IPS DF 6.9 (cell line): ENCODE data around the gene CETP.

Experiments used
- DNase-seq: peaks from one replicate; pipeline ENCODE4 v3.0.0-alpha.2; 2013; ENCODE audit warnings: low read depth, low spot score
- H3K27ac ChIP-seq: one replicate; pipeline ENCODE4 v1.5.1; 2013; ENCODE audit warnings: low read length, control low read depth
- H3K27me3 ChIP-seq: 2 replicates; pipeline ENCODE4 v1.6.1; 2013; ENCODE audit warnings: mild to moderate bottlenecking, low read length; ENCODE audit not compliant: control insufficient read depth, insufficient read depth
- H3K36me3 ChIP-seq: 2 replicates; pipeline ENCODE4 v1.6.1; 2013; ENCODE audit warnings: low read length; ENCODE audit not compliant: control insufficient read depth, insufficient read depth
- H3K4me1 ChIP-seq: 2 replicates; pipeline ENCODE4 v1.6.1; 2013; ENCODE audit warnings: low read length; ENCODE audit not compliant: control insufficient read depth, insufficient read depth
- H3K4me3 ChIP-seq: 2 replicates; pipeline ENCODE4 v1.5.1; 2013; ENCODE audit warnings: mild to moderate bottlenecking, low read length
- H3K9me3 ChIP-seq: 2 replicates; pipeline ENCODE4 v1.6.1; 2013; ENCODE audit warnings: low read length, inconsistent platforms; ENCODE audit not compliant: control insufficient read depth, insufficient read depth
- WGBS: extraction: QIAGEN DNeasy Blood & Tissue Kit; methylation state at CpG from one replicate; pipeline ENCODE4 v1.1.7; 2013; ENCODE audit warnings: mixed read lengths, missing lambda C conversion rate; ENCODE audit not compliant: insufficient read length, insufficient coverage; 5-methylcytosine and 5-hydroxymethylcytosine counted together

Gene CETP

DNA sequence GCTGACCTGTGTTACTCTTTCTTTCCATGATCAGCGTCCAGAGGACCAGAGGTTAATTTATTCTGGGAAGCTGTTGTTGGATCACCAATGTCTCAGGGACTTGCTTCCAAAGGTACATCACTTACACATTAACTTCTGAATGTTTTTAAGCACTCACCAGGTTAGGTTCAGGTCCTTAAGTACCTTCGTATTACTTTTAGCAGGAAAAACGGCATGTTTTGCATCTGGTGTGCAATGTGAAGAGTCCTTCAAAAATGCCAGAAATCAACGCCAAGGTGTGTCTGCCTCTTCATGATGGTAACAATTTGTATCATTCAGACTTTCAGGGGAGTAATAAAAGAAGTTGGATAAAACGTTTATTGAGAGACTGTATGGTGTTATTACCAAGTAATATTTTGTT lies 26.5 kb upstream of the CETP start:
- H3K27ac ChIP-seq = no peak overlapping the region
- peaks cover 3% of the 10 kb centered on the region for H3K4me1 ChIP-seq
- no peak overlapping the region for H3K4me3 ChIP-seq
- no peaks in the 10 kb centered on the region for H3K27me3 ChIP-seq
- H3K36me3 ChIP-seq = peaks cover 20% of the 10 kb centered on the region
- no peaks in the 10 kb centered on the region for H3K9me3 ChIP-seq
- no peak for DNase-seq
- 100% methylated on average over 1 of the region's 5 CpGs for WGBS

DNA sequence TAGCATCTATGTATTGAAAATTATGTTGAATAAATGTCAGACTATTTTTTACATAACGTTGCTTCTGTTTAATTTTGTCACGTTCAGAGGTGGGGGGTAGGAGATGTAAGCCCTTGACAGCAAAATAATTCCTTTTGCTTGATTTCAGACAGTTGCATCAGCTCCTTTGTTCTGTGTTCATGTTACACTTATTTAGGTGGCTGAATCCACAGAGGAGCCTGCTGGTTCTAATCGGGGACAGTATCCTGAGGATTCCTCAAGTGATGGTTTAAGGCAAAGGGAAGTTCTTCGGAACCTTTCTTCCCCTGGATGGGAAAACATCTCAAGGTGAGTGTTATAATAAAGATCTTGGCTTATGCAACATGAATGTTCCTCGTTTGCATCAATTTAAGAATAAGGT lies 25.3 kb upstream of the CETP start:
- no peak overlapping the region for H3K27ac ChIP-seq
- no CpG with 5 or more reads among the region's 5 CpGs for WGBS
- H3K36me3 ChIP-seq = peaks cover 24% of the 10 kb centered on the region
- peaks cover 2% of the 10 kb centered on the region for H3K4me1 ChIP-seq
- no peaks in the 10 kb centered on the region for H3K9me3 ChIP-seq
- no peak for DNase-seq
- no peaks in the 10 kb centered on the region for H3K27me3 ChIP-seq
- no peak overlapping the region for H3K4me3 ChIP-seq

DNA sequence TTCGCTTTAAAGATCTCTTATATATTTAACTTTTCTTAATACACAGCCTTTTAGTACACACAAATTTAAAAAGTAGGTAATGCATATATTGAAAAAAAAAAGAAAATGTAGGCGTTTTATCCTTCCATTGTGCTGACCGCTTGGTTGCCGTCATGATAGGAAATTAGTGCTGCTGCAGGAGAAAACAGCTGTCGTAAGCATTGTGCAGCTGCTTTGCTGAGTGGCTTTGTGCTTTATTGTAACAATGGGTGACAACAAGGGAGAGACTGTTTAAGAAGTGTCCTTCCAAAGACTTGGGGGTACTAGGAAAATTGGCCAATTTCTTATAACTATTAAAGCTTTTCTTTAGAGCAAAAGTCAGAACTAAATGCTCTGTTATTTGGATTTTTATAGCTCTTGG lies 24.8 kb upstream of the CETP start:
- H3K36me3 ChIP-seq = peaks cover 24% of the 10 kb centered on the region
- H3K9me3 ChIP-seq = no peaks in the 10 kb centered on the region
- H3K4me1 ChIP-seq = peaks cover 2% of the 10 kb centered on the region
- no peak overlapping the region for H3K27ac ChIP-seq
- no peak for DNase-seq
- no CpG with 5 or more reads among the region's 5 CpGs for WGBS
- no peak overlapping the region for H3K4me3 ChIP-seq
- no peaks in the 10 kb centered on the region for H3K27me3 ChIP-seq

DNA sequence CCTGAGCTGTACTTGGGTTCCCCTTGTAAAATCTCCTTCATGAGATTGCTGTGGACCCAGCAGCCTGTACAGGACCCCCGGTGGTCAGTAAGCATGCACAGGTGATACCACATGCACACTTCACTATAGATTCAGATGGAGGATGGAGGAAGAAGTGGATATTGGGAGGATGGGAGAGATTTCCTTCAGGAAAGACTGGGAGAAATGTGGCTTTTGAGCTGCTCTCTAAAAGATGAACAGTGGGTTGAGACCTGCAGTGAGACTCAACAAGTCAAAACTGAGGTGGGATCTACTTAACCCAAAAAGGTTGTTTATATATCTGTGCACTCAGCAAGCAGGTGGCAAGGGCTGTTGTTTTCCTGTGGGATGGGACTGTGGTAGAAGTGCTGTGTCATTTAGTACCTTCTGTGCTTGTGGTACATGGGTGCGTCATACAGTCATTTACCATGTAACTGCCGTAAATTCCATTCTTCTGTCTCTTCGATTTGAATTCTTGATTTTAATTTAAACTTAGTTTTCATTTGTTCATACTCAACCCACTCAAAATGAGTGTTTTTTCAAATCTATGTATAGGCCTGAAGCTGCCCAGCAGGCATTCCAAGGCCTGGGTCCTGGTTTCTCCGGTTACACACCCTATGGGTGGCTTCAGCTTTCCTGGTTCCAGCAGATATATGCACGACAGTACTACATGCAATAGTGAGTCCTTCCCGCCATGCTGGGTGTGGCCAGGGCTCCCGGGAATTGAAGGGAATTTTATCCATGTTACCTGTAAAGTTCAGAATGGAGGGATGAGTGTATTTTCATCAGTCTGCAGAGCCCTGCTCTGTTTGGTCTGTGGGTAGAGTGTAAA lies 22.9 kb upstream of the CETP start:
- Histone ChIP-seq H3K4me1 (no peaks in the 10 kb centered on the region), H3K4me3 (no peak overlapping the region), H3K27ac (no peak overlapping the region), H3K27me3 (no peaks in the 10 kb centered on the region), H3K9me3 (no peaks in the 10 kb centered on the region), H3K36me3 (peaks cover 31% of the 10 kb centered on the region)
- WGBS = no CpG with 5 or more reads among the region's 8 CpGs
- no peak for DNase-seq

DNA sequence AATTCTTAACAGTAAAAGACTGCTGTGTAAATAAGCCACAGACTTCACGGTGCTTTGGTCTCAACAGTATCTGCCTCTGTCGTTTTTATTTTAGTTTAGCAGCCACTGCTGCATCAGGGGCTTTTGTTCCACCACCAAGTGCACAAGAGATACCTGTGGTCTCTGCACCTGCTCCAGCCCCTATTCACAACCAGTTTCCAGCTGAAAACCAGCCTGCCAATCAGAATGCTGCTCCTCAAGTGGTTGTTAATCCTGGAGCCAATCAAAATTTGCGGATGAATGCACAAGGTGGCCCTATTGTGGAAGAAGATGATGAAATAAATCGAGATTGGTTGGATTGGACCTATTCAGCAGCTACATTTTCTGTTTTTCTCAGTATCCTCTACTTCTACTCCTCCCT lies 21.9 kb upstream of the CETP start:
- no peak overlapping the region for H3K4me3 ChIP-seq
- no peak overlapping the region for H3K27ac ChIP-seq
- H3K27me3 ChIP-seq = no peaks in the 10 kb centered on the region
- no CpG with 5 or more reads among the region's 4 CpGs for WGBS
- DNase-seq = no peak
- no peaks in the 10 kb centered on the region for H3K9me3 ChIP-seq
- no peaks in the 10 kb centered on the region for H3K4me1 ChIP-seq
- peaks cover 33% of the 10 kb centered on the region for H3K36me3 ChIP-seq

DNA sequence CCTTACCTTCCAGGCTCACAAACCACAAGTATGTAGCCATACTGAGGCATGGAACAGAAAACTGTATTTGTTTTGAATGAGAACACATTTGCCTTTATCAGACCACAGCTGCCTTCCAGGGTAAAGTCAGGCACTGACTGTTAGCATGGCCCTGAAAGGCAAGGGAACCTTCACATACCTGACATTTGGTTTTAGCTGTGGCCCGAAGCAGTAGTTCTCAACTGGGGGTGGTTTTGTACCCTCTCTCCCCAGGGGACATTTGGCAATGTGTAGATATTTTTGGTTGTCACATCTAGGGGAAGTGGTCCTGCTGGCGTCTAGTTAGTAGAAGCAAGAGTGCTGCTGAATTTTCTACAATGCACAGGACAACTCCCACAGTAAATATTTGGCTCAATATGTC lies 20.7 kb upstream of the CETP start:
- no peaks in the 10 kb centered on the region for H3K27me3 ChIP-seq
- H3K4me3 ChIP-seq = no peak overlapping the region
- WGBS = no CpG with 5 or more reads among the region's 2 CpGs
- peaks cover 40% of the 10 kb centered on the region for H3K36me3 ChIP-seq
- no peaks in the 10 kb centered on the region for H3K9me3 ChIP-seq
- DNase-seq = no peak
- no peaks in the 10 kb centered on the region for H3K4me1 ChIP-seq
- H3K27ac ChIP-seq = no peak overlapping the region

DNA sequence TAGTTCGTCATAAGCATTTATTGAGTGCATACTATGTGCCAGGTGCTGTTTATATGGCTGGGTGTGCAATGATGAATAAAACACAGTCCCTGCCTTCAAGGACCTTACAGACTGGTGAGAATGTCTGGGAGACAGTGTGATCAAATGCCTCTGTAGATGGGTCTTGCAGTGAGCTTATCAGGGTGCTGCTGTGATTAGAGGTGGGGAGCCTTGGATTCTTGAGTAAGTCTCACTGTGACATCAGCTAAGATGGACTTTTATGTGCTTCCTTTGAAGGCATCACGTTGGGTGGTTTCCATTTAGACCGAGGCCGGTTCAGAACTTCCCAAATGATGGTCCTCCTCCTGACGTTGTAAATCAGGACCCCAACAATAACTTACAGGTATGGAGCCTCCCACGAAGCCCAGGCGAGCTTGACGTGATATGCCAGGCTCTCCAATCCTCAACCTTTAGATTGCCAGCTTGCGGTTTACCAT lies 19.9 kb upstream of the CETP start:
- H3K27ac ChIP-seq = no peak overlapping the region
- no peak overlapping the region for H3K4me3 ChIP-seq
- WGBS = no CpG with 5 or more reads among the region's 9 CpGs
- no peaks in the 10 kb centered on the region for H3K27me3 ChIP-seq
- peaks cover 37% of the 10 kb centered on the region for H3K36me3 ChIP-seq
- no peaks in the 10 kb centered on the region for H3K4me1 ChIP-seq
- no peaks in the 10 kb centered on the region for H3K9me3 ChIP-seq
- DNase-seq = no peak

DNA sequence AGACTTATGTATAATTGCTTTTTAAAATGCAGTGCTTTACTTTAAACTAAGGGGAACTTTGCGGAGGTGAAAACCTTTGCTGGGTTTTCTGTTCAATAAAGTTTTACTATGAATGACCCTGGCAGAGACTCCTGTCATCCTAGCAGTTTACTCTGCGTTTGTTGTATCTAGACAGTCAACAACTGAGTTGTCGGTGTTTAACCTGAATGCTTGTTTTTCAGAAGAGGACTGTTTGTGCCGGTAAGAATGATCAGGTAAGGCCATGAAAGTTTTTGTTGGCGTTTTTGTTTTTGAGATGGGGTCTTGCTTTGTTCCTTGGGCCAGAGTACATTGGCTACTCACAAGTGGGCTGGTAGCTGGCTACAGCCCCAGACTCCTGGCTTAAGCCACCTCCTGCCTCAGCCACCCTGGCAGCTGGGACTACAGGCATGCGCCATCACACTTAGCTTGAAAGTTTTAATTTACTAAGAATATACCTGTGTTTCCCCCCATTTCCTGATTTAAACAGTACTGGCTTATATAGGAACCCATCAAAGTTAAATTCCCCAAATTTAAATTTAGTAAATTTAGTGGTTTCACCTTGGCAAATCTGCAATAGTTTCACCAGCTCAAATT lies 17.9 kb upstream of the CETP start:
- H3K4me3 ChIP-seq = no peak overlapping the region
- H3K4me1 ChIP-seq = no peaks in the 10 kb centered on the region
- H3K36me3 ChIP-seq = peaks cover 30% of the 10 kb centered on the region
- no peaks in the 10 kb centered on the region for H3K9me3 ChIP-seq
- no peak overlapping the region for H3K27ac ChIP-seq
- no CpG with 5 or more reads among the region's 6 CpGs for WGBS
- no peaks in the 10 kb centered on the region for H3K27me3 ChIP-seq
- DNase-seq = no peak

DNA sequence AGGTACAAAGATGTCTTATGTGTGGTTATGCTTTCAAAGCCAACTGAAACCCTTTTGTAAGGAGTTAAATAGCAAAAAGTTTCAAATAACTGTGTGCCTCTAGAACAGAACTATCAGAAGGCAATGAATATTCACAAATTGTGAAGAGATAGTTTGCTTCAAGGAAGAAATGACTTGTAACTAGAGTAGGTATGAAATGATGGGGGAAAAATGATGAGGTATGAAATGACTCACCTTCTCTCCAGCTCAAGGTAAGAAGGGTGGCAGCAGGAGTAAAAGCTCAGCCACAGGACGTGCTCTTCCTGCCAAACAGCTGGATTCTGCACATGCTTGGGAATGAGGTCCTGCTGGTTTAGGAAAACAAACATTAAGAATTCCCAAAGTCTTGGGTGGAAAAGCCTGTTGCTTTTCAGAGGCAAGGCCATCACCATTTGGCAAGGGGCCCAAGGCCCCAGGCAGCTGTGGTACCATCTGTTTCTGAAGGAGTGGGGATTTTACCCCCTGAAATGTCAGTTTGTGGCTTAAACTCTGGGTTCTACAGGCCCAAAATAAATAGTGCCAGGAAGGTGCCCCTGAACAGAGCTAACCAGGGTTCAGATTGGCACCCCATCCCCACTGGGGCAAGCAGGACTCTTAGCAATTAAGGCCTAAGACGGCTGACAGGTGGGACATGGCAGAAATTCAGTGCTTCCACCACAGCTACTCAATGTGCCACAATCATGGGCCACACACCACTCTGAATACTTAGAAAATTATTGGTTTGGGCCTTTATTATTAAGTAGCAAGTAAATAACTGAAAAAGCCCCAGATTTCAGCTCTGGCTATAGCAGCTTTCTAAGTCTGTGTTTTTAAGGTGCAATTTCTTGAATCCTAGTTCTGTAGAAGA lies 16.6 kb upstream of the CETP start:
- Histone ChIP-seq H3K4me1 (no peaks in the 10 kb centered on the region), H3K36me3 (peaks cover 21% of the 10 kb centered on the region; the same call in 1 of the 2 replicates), H3K27ac (no peak overlapping the region), H3K27me3 (no peaks in the 10 kb centered on the region), H3K9me3 (no peaks in the 10 kb centered on the region), H3K4me3 (no peak overlapping the region)
- DNase-seq = no peak
- WGBS = no CpG with 5 or more reads among the region's 2 CpGs

DNA sequence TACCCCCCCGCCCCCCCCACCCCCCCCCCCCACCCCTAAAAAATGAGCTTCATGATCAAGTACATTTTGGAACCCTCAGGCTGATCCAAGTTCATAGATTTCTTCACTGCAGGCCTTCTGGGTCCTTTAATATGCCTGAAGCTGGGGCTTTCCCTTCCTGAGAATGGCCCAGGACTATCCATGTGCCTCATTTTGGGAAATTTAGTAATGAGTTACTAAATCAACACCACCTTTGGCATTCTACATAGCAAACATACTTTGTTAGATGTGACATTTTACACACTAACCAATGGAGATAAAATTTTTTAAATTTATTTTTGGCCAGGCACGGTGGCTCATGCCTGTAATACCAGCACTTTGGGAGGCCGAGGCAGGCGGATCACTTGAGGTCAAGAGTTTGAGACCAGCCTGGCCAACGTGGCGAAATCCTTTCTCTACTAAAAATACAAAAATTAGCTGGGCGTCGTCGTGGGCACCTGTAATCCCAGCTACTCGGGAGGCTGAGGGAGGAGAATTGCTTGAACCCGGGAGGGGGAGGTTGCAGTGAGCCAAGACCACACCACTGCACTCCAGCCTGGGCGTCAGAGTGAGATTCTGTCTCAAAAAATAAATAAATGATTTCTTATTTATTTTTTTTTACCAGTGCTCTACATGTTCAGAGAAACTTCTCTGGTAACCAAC lies 15.8 kb upstream of the CETP start:
- H3K27me3 ChIP-seq = no peaks in the 10 kb centered on the region
- DNase-seq = no peak
- H3K4me3 ChIP-seq = no peak overlapping the region
- peaks cover 18% of the 10 kb centered on the region; the same call in 1 of the 2 replicates for H3K36me3 ChIP-seq
- WGBS = no CpG with 5 or more reads among the region's 12 CpGs
- H3K27ac ChIP-seq = no peak overlapping the region
- no peaks in the 10 kb centered on the region for H3K4me1 ChIP-seq
- no peaks in the 10 kb centered on the region for H3K9me3 ChIP-seq
